CD4-positive, CD25-positive, alpha-beta regulatory T cell (primary cell): ENCODE data around the gene ICAM2. TPM values are rescaled to one million over a fixed set of nuclear protein-coding genes. Genes with fewer than 3 reads are reported as not detected.

Experiments
- ATAC-seq, 2 donors: fragments of 150-1000 bp; cut with Tn5 transposase; one replicate each; pipeline ENCODE4 v1.10.0; 2021; ENCODE audit warnings: low read depth in 2 of 2, moderate number of reproducible peaks in 2 of 2, moderate library complexity in 1 of 2
- DNase-seq, 3 donors: peaks; one replicate each; pipeline versions ENCODE4 v3.0.0 to v3.0.0-alpha.2; 2012 to 2022; ENCODE audit warnings: mixed read lengths in 1 of 3
- H3K27ac ChIP-seq: one replicate; pipeline ENCODE4 v1.7.0; 2013; ENCODE audit warnings: mild to moderate bottlenecking, low read length; ENCODE audit not compliant: insufficient read depth, poor library complexity, severe bottlenecking
- H3K27me3 ChIP-seq: one replicate; pipeline ENCODE4 v1.7.0; 2013; ENCODE audit warnings: low read length; ENCODE audit not compliant: control insufficient read depth, insufficient read depth
- H3K36me3 ChIP-seq: one replicate; pipeline ENCODE4 v1.7.0; 2013; ENCODE audit warnings: mild to moderate bottlenecking, low read length, moderate library complexity; ENCODE audit not compliant: control insufficient read depth, insufficient read depth
- H3K4me1 ChIP-seq: 2 replicates; pipeline ENCODE4 v1.7.0; 2013; ENCODE audit warnings: mild to moderate bottlenecking, low read length; ENCODE audit not compliant: insufficient read depth, control insufficient read depth, poor library complexity, severe bottlenecking
- H3K4me3 ChIP-seq: one replicate; pipeline ENCODE4 v1.7.0; 2013; ENCODE audit warnings: low read depth, mild to moderate bottlenecking, low read length, moderate library complexity
- H3K9me3 ChIP-seq, 2 experiments: 1 replicate in 1 of 2; 2 replicates in 1 of 2; pipeline ENCODE4 v1.7.0; 2013; ENCODE audit warnings: low read length in 2 of 2, mild to moderate bottlenecking in 1 of 2, moderate library complexity in 1 of 2; ENCODE audit not compliant: control insufficient read depth in 2 of 2
- H3K27ac Mint-ChIP-seq, 3 donors: one replicate each; pipeline ENCODE4 v1.8.0; 2020 to 2022; ENCODE audit warnings: mild to moderate bottlenecking in 3 of 3, mixed read lengths in 3 of 3, moderate library complexity in 2 of 3
- H3K27me3 Mint-ChIP-seq: one replicate; pipeline ENCODE4 v1.8.0; 2022; ENCODE audit warnings: mild to moderate bottlenecking, mixed read lengths
- H3K36me3 Mint-ChIP-seq: one replicate; pipeline ENCODE4 v1.8.0; 2020; ENCODE audit warnings: mixed read lengths
- H3K4me1 Mint-ChIP-seq, 4 donors: one replicate each; pipeline ENCODE4 v1.8.0; 2020 to 2022; ENCODE audit warnings: mixed read lengths in 4 of 4, mild to moderate bottlenecking in 1 of 4
- H3K4me3 Mint-ChIP-seq, 4 donors: one replicate each; pipeline ENCODE4 v1.8.0; 2020 to 2022; ENCODE audit warnings: mild to moderate bottlenecking in 4 of 4, mixed read lengths in 4 of 4, moderate library complexity in 3 of 4
- H3K9me3 Mint-ChIP-seq, 7 donors: one replicate each; pipeline ENCODE4 v1.8.0; 2020 to 2022; ENCODE audit warnings: mixed read lengths in 7 of 7, mild to moderate bottlenecking in 3 of 7, moderate library complexity in 2 of 7
- polyA plus RNA-seq, 4 donors: library from polyadenylated mRNA; unstranded; fragments of 300-500 nt; fragmentation: Illumina TruSeq; gene quantifications; one replicate each; pipeline ENCODE4 v1.2.3, GENCODE V29; 2021
- total RNA-seq: library from RNA; stranded (reverse); gene quantifications from one replicate; pipeline ENCODE4 v1.2.3, GENCODE V29; 2022

Gene ICAM2
- total and polyA plus RNA-seq, 5 donors from 2014 or later, result 106 to 625 (median 539) TPM

DNA sequence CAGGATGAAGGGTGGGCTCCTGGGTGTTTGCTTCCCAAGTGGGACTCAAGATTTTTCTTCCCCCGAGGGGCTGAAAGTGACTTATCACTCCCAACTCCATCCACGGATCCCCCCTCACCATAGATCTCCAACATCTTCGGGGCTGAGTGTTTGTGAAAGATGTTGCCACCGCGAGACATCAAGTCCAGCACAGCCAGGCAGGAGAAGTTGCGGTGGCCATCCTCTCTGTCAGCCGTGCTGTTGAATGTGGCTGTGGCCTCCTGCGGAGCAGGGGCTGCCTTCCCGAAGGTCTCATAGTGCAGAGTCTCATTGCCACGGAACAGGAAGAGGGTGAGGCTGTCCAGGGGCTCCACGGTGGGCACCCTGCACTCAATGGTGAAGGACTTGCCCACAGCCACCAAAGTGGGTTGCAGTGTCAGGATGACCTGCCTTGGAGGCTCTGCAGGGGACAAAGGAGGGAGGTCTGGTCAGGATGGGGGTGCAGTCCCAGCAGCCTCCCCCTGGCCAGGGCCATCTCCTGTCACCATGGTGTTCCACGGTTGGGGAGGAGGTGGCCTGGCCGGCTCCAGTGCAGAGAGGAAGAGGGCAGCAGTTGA is 16.8 kb downstream of the ICAM2 start:
- peak overlapping the region in 1 of 4 donors; percentile 62 for H3K4me3 Mint-ChIP-seq
- DNase-seq (no peak), ATAC-seq (no peak)
- H3K4me1 Mint-ChIP-seq, result peaks cover 0 to 51% (median 15%) of the 10 kb centered on the region in 4 donors
- Histone ChIP-seq H3K27me3 (no peaks in the 10 kb centered on the region), H3K4me1 (peaks cover 30% of the 10 kb centered on the region), H3K4me3 (no peak overlapping the region), H3K36me3 (peaks cover 56% of the 10 kb centered on the region), H3K9me3 (no peaks in the 10 kb centered on the region), H3K27ac (no peak overlapping the region)
- H3K27ac Mint-ChIP-seq, result peak overlapping the region in 2 of 3 donors; percentile 79 to 88
- peaks cover 10% of the 10 kb centered on the region for H3K36me3 Mint-ChIP-seq
- H3K9me3 Mint-ChIP-seq, result no peaks in the 10 kb centered on the region
- H3K27me3 Mint-ChIP-seq, result peaks cover 5% of the 10 kb centered on the region

DNA sequence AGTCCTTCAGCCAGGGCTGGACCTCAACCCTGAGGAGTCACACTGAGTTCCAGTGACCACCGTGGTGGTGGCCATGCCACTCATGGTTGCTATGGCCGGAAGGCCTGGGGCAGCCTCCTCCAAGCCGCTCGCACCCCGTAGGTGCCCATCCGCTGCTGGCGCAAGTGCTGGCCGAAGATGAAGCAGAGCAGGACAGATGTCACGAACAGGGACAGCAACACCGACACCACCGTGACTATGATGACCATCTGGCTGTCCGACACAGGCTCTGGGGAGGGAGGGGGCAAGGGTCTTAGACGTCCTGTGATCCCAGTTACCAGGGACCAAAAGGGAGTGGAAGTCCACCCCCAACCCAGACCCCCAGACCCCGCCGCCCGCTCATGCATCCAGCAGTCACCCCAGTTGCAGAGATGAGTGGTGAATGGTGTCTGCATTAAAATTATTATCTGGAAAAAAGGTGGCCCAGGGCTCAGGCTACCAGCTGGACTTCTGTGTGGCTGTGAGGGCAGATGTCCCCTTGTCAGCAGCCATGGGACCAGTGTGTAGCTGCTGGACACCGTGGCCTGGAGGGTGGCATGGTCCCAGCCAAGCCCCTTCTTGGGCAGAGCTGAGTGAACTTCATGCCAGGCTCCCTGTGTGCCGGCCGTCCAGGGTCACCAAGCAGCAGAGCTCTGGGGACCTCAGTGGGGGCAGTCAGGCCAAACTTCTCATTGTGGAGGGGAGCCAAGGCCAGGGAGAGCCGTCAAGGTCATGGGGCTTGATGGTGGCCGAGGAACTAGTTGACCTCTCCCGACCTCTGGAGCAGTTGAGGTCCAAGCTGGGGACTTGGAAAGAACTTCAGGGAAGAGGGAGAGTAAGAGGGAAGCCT is 17.5 kb downstream of the ICAM2 start:
- peaks cover 0 to 45% (median 13%) of the 10 kb centered on the region in 4 donors for H3K4me1 Mint-ChIP-seq
- no peaks in the 10 kb centered on the region for H3K9me3 ChIP-seq
- H3K4me3 ChIP-seq, result no peak overlapping the region
- peak overlapping the region in 2 of 4 donors; percentile 16 to 62 for H3K4me3 Mint-ChIP-seq
- peaks cover 30% of the 10 kb centered on the region for H3K4me1 ChIP-seq
- DNase-seq (no peak), ATAC-seq (no peak)
- peaks cover 56% of the 10 kb centered on the region for H3K36me3 ChIP-seq
- no peaks in the 10 kb centered on the region for H3K27me3 ChIP-seq
- no peak overlapping the region for H3K27ac Mint-ChIP-seq
- H3K27me3 Mint-ChIP-seq, result peaks cover 5% of the 10 kb centered on the region
- H3K27ac ChIP-seq, result no peak overlapping the region
- H3K9me3 Mint-ChIP-seq, result no peaks in the 10 kb centered on the region
- H3K36me3 Mint-ChIP-seq, result peaks cover 10% of the 10 kb centered on the region

GRCh38 chr17:64001763-64002529 is 18.5 kb downstream of the ICAM2 start:
- Mint-ChIP-seq H3K27ac (no peak overlapping the region), H3K4me1 (peaks cover 5 to 45% (median 19%) of the 10 kb centered on the region in 4 donors), H3K9me3 (no peaks in the 10 kb centered on the region), H3K27me3 (peaks cover 11% of the 10 kb centered on the region), H3K36me3 (peaks cover 10% of the 10 kb centered on the region), H3K4me3 (peak overlapping the region in 3 of 4 donors; percentile 18 to 38 (median 22))
- H3K4me1 ChIP-seq, result peaks cover 29% of the 10 kb centered on the region
- no peak overlapping the region for H3K4me3 ChIP-seq
- H3K27ac ChIP-seq, result no peak overlapping the region
- peaks cover 50% of the 10 kb centered on the region for H3K36me3 ChIP-seq
- DNase-seq (no peak), ATAC-seq (no peak)
- H3K9me3 ChIP-seq, result no peaks in the 10 kb centered on the region
- no peaks in the 10 kb centered on the region for H3K27me3 ChIP-seq

DNA sequence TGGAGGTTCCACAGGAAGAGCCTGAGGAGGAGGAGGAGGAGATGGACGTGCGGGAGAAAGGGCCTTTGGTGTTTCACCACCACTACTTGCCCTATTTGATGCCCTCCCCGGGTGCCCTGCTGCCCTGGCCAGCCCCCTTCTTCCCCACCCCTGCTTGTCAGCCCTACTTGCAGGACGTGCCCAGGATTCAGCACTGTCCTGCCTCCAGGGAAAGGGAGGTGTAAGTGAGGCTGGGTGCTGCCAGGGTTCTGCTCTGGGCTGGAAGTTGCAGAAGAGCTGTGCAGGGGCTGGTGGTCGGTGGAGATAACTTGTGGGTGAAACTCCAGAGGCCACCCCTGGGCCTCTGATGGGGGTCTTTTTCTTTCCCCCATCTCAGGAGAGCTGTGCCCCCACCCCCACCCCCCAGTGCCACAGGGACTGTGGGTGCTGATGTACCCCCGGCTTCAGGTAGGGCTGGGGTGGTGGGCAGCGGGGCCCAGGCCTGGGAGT is 19.3 kb downstream of the ICAM2 start:
- ATAC-seq (no peak), DNase-seq (no peak)
- Mint-ChIP-seq H3K4me3 (peak overlapping the region in 1 of 4 donors; percentile 38), H3K36me3 (peaks cover 10% of the 10 kb centered on the region), H3K27me3 (peaks cover 11% of the 10 kb centered on the region), H3K9me3 (no peaks in the 10 kb centered on the region), H3K27ac (peak overlapping the region in 2 of 3 donors; percentile 69 to 76), H3K4me1 (peaks cover 5 to 44% (median 19%) of the 10 kb centered on the region in 4 donors)
- Histone ChIP-seq H3K4me1 (peaks cover 23% of the 10 kb centered on the region), H3K27me3 (no peaks in the 10 kb centered on the region), H3K36me3 (peaks cover 43% of the 10 kb centered on the region), H3K4me3 (no peak overlapping the region), H3K27ac (no peak overlapping the region), H3K9me3 (no peaks in the 10 kb centered on the region)

GRCh38 chr17:63999680-64000531 is 20.5 kb downstream of the ICAM2 start:
- Mint-ChIP-seq H3K27ac (peak overlapping the region; percentile 67 to 83 (median 76)), H3K36me3 (peaks cover 10% of the 10 kb centered on the region), H3K4me1 (peaks cover 9 to 44% (median 19%) of the 10 kb centered on the region in 4 donors), H3K9me3 (no peaks in the 10 kb centered on the region), H3K4me3 (peak overlapping the region; percentile 72 to 93 (median 88)), H3K27me3 (peaks cover 11% of the 10 kb centered on the region)
- Histone ChIP-seq H3K4me3 (no peak overlapping the region), H3K27me3 (no peaks in the 10 kb centered on the region), H3K27ac (no peak overlapping the region), H3K9me3 (no peaks in the 10 kb centered on the region), H3K4me1 (peaks cover 23% of the 10 kb centered on the region), H3K36me3 (peaks cover 32% of the 10 kb centered on the region)
- ATAC-seq (no peak), DNase-seq (no peak)

- ATAC-seq, result no peak
- peaks cover 11% of the 10 kb centered on the region for H3K27me3 Mint-ChIP-seq
- Histone ChIP-seq H3K36me3 (peaks cover 23% of the 10 kb centered on the region), H3K27me3 (no peaks in the 10 kb centered on the region), H3K4me1 (peaks cover 26% of the 10 kb centered on the region), H3K9me3 (no peaks in the 10 kb centered on the region), H3K4me3 (peak overlapping the region; percentile 13), H3K27ac (no peak overlapping the region)
- H3K36me3 Mint-ChIP-seq, result peaks cover 6% of the 10 kb centered on the region
- DNase-seq, result peak in 1 of 3 donors; percentile 44
- peaks cover 9 to 48% (median 22%) of the 10 kb centered on the region in 4 donors for H3K4me1 Mint-ChIP-seq
- H3K4me3 Mint-ChIP-seq, result peak overlapping the region; percentile 72 to 93 (median 88)
- H3K27ac Mint-ChIP-seq, result peak overlapping the region; percentile 70 to 83 (median 76)
- H3K9me3 Mint-ChIP-seq, result no peaks in the 10 kb centered on the region
Measured at GRCh38 chr17:63998721-63999679, 21.4 kb downstream of the ICAM2 start.
